ENCODE measurements around the gene GCN1.
"Not testable (repeated sequence)": the region's sequence is repeated elsewhere in the genome, so short reads cannot be mapped to it uniquely, and the experiment has no call there.

The GCN1 gene

DNA sequence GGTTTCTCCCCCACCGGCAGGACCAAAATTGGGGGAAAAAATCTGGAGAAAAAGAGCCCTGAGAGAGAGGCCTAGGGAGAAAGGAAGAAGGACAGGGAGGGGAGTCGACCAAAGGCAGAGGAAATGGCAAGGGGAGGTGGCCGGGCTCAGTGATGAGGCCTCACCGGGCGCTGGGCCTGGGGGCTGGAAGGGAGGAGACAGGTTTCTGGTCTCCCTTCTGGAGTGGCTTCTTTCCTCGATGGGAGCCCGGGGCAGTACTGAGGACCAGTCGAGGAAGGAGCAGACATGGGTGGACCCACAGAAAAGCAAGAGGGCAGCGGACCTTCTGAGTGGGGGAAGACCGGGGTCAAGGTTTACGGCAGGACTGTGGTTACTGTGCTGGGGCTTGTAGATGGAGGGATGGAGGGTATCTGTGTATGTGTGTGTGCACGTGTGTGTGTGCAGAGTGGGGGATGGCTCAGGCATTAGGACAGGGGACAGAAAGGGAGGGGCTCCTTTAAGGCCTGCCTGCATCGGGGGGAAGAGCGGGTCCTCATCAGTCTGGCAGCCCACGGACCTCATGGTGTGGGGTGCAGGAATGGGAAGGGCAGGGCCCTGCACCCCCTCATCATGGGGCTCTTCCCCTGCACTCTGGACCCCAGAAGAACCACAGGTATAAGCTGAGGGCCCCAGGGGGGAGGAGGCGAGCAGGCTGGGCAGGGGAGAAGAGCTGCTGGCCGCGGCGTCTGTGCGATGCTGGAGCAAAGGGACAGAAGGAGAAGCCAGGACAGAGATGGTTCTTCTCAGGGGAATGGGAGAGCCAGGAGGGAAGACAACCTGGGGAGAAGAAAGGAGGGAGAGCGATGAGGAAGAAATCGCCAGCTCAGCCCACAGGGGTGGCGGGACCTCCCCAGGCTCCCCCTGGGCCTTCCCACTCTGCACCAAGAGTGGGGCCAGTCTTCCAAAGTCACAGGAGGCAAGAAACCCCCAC is 21.5 kb upstream of the GCN1 start:
- FAIRE-seq (no peak), DNase-seq (ENCODE audit: insufficient read length, low spot score) (no peak)

DNA sequence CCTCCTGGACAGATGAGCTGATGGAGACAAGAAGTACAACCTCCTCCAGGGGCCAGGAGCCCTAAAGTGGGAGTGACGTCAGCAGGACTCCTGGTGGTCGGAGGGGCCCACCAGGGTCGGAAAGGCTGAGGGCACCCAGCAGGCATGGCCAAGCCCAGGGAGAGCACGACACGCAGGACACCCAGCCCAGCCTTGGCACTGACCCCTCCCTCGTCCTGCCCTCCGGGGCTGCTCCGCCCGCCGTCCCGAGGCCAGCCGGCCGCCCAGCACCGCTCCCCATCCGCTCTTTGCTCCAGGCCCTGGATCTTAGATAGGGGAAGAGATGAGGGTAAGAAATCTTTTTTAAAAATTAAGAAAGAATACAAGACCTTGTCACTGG is 20.8 kb upstream of the GCN1 start:
- DNase-seq (ENCODE audit: insufficient read length, low spot score) (no peak), FAIRE-seq (no peak)

DNA sequence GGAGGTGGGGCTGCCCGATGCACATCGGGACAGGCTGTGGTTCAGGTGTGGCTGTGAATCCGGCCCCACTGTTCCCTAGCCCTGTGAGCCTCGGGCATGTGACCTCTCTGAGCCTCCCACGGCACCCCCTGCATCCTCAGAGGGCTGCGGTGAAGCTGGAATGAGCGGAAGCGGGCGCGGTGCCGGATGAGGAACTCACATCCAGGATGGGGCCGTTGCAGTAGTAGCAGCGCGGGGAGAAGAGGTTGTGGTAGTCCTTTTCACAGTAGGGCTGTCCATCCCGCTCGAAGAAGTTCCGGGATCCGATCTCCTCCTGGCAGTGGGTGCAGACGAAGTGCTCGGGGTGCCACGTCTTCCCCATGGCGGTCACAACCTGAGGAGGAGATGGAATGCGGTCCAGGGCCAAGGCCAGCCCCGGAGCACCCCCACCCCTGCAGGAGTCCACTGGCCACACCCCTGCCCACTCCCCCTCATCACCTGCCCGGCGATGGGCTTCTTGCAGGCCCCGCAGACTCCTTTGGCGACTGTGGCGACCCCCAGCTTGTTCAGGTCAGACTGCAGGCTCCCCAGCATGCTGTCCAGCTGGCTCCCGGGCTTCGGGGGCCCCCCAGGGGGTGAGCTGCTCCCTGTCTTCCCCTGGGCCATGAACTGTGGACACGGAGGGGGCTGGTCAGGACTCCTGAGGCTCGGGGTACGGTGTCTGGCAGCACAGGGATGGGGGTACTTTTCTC is 20.3 kb upstream of the GCN1 start:
- FAIRE-seq: no peak

DNA sequence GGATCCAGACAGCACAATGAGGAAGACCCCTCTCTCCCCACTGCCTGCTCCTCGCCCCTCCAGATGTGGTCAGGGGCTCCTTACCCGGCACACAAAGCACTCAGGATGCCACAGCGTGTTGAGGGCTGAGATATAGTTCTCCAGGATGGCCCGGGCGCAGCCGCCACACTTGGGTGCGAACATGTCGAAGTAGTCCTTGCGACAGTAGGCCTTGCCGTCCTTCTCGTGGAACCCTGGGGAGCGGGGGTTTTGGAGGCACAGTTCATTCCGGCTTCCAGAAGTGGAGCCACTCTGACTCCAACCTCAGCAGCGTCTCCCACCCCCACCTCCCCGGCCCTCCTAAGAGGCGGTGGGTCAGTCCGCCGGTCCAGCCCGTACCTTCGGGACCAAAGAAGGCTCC is 19.2 kb upstream of the GCN1 start:
- DNase-seq (ENCODE audit: insufficient read length, low spot score): no peak
- FAIRE-seq: no peak

More for the DNA sequence above, 20.3 kb upstream of the GCN1 start:
- no peak for DNase-seq (ENCODE audit: insufficient read length, low spot score)

DNA sequence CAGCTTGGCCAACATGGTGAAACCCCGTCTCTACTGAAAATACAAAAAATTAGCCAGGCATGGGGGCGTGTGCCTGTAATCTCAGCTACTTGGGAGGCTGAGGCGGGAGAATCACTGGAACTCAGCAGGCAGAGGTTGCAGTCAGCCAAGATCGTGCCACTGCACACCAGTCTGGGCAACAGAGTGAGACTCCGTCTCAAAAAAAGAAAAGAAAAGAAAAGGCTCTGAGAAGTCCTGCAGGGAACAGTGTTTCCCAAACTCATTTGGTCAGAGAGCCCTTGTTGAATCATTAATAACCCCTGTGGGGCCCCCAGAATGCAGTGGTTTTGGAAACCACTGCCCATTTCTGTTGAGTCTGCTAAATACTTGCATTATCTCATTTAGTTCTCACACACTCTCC is 18.7 kb upstream of the GCN1 start:
- not testable (repeated sequence) for DNase-seq (ENCODE audit: insufficient read length, low spot score); FAIRE-seq

DNA sequence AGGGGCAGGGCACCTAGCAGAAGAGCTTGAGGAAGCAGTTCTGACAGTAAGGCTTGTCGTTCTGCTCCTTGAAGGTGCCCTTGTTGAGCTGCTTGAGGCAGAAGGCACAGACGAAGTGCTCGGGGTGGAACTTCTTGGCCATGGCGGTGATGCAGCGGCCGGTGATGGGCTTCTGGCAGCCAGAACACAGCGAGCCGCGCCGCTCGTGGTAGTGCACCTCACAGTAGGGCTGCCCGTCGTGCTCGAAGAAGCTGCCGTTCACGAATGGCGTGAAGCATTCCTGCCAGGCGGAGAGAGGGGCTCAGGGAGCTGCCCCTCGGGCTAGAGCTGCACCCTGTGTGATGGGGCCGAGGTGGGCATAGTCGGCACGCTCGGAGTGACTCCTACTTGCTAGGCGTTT is 17.8 kb upstream of the GCN1 start:
- DNase-seq (ENCODE audit: insufficient read length, low spot score): no peak
- FAIRE-seq: no peak

DNA sequence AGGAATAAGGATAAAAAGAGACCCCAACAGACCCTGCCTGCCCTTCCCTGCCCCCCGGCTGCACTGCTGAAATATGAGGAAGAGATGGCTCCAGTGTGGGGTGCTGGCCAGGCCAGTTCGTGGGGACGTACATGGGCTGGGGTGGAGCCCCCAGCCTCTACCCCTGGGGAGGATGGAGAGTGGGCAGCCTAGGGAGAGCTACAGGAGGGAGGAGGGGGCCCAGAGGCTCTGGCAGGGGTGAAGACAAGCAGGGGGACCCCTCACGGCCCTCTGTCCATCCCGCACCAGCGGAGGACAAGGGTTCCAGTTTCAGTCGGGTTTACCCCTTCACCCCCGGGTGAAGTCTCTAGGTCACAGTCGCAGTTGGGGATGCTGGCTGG is 17.4 kb upstream of the GCN1 start:
- FAIRE-seq (no peak), DNase-seq (ENCODE audit: insufficient read length, low spot score) (no peak)

DNA sequence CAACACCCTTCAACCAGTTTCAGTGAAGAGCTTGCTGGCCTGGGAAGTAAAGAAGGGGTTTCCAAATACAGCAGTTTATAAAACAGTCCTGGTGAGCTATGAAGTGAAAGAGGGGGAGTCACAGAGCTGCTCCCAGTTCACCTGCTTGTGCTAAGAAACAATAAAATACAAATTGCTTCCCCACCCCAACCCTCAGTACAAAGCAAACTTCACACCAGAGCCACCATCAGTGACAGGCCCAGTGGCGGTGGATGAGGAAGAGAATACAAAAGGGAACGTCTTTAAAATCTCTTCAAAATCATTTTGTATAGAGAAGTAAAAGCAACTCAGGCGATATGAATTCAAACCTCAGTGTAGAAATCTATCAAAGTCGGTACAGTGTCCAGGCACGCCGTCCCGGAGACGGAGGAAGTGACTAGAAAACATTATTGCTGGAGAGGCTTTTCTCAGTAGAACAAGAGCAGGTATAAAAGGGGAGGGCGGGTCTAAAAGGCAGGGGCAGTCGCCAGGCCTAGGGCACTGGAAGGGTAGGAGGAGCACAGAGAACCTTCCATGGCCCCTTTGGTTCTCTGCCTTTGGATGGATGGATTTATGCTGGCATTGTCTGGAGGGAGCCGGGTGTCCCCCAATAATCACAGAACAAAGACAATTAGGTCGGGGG is 16.9 kb upstream of the GCN1 start:
- FAIRE-seq (no peak), DNase-seq (ENCODE audit: insufficient read length, low spot score) (no peak)

DNA sequence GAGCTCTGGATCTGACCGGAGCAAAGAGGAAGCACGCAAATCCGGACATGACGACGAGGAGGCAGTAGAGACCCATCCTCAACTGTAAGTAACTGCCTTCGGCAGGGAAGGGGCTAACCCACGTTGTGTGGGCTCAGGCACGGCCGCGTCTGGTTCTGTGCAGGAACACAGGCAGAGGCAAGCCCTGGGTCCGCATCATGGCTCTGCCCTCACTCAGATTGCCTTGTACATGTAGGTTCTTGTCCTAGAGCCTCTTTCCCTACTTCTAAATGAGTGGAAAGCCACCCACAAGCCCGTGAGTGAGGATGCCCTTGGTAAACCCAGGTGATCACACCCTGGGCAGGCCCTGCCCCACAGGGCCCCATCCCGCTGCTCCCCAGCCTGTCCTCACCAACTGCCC is 15.3 kb upstream of the GCN1 start:
- DNase-seq (ENCODE audit: insufficient read length, low spot score): no peak
- no peak for FAIRE-seq

DNA sequence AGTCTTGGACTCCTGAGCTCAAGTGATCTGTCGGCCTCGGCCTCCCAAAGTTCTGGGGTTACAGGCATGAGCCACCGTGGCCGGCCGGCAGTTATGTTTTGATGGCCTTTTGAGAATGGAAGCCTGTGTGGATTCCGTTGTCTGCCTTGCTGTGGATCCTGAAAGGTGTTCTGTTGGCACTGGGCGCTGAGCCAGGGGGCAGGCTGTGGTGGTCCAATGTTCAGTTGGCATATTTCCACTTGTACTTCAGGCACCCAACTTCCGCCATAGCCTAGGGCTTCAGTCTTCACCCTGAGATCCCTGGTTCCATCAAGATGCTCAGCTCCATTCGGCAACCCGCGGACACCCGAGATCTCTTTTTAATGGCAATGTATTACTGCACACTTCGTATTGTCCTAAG is 12.7 kb upstream of the GCN1 start:
- DNase-seq (ENCODE audit: insufficient read length, low spot score) (no peak), FAIRE-seq (no peak)

DNA sequence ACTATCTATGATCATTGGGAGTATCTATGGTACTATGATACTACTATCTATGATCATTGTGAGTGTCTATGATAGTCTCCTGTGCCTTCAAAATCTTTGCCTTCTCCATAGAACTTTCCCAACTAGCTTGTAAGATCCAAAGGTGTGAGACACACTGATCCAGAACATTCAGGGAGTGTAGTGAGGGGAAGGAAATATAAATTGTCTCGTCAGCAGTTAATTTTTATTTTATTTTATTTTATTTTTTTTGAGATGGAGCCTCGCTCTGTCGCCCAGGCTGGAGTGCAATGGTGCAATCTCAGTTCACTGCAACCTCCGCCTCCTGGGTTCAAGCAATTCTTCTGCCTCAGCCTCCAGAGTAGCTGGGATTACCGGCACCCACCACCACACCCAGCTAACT is 12.3 kb upstream of the GCN1 start:
- not testable (repeated sequence) for DNase-seq (ENCODE audit: insufficient read length, low spot score); FAIRE-seq

DNA sequence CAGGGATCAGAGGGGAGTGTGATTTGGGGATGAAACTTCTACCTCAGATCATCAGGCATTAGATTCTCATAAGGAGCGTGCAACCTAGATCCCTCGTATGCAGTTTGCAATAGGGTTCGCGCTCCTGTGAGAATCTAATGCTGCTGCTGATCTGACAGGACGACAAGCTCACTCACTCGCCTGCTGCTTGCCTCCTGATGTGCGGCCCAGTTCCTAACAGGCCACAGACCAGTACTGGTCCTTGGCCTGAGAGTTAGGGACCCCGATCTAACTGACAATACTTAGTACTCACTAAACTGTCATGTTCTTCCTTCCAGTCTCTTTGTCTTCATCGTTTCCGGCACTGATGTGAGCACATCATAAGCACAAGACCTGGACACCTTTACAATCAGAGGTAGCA is 11.7 kb upstream of the GCN1 start:
- DNase-seq (ENCODE audit: insufficient read length, low spot score) (no peak), FAIRE-seq (no peak)

DNA sequence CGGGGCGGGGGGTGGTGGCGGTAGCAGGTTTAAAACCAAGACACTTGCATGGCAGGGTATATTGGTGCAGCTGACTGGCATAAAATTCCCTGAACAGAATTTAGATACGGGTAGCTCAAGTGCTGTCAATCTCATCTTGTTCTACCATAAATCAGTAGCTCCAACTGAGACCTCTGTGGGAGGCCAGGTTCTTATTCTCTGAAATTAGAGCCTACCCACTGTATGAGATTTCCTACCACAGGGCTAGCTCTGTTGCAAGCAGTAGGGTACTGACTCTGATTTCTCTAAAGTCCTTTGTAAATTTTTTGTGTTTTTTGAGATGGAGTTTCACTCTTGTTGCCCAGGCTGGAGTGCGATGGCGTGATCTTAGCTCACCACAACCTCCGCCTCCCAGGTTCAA is 9.7 kb upstream of the GCN1 start:
- DNase-seq (ENCODE audit: insufficient read length, low spot score) (no peak), FAIRE-seq (no peak)

DNA sequence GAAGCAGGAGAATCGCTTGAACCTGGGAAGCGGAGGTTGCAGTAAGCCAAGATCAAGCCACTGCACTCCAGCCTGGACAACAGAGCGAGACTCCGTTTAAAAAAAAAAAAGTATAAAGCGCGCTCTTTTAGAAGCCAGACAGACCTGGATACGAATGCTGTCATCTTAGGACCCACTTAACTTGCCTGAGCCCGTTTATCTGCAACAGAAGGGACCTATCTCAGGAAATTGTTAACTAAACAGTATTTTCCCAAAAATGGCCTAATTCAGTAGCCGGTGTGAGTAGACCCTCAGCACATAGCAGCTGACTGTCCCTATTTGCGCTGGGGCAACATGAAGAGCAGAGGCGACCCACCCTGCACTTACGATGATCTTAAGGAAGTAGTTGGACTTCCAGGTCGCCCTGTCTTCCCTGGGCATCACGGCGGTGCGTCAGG is 5.9 kb upstream of the GCN1 start:
- no peak for FAIRE-seq
- DNase-seq (ENCODE audit: insufficient read length, low spot score): no peak

DNA sequence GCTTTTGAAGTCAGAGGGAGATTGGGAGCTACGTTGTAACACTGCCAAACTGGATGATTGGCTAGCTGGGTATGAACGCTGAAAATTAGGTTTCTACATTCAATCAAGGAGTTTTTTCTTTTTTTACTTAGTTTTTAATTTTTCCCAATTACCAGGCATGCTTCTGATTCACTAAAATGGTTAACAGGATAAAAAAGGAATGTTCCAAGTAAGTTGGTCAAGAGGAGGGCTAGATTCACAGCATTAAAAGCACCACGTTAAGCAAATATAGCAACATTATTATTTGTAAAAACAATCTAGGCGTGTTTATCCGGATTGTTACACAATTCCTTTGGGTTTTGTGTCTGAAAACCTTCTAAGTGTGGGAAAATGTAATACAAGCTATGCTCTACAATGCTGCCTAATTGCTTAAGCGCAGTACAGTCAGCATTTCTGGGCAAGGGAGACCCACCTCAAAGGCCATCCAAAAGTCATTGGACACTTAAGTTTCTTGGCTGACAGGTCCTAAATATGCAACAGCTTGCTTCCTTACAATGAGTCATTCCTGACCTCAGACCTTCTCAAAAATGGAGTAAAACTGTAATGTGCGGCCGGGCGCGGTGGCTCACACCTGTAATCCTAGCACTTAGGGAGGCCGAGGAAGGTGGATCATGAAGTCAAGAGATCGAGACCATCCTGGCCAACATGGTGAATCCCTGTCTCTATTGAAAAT is 5.2 kb upstream of the GCN1 start:
- FAIRE-seq (no peak), DNase-seq (ENCODE audit: insufficient read length, low spot score) (no peak)

DNA sequence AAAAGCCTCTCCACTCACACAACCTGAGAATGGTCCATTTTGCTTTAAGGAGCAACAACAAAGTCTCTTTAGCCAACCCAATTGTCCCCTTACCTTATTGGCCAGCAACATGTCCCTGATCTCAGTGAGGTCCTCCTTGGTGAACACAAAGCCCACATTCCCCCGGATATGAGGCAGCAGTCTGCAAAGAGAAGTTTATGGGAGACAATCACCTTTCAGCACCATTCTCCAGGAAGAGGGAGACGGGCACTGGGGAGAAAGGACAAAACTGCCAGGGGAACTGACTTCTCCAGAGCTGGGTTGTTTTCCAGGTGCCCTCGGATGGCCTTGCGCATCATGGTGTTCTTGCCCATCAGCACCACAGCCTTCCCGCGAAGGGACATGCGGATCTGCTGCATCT is 4.5 kb upstream of the GCN1 start:
- DNase-seq (ENCODE audit: insufficient read length, low spot score): no peak
- FAIRE-seq: no peak

DNA sequence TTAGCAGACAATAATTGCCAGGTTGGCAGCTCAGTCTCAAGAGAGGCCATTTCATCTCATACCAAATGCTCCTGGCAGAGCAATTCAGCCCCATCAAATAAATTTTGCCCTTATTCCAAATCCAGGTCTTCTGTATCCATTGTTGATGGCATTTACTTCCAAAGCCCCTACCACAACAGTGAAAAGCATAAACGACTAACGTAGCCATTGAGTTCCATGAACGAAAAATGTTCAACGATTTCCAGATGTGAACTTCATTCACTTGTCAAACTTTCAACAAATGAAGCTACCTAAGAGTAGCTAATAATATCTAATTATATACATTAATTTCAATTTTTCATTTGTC is 3.0 kb upstream of the GCN1 start:
- DNase-seq (ENCODE audit: insufficient read length, low spot score) (no peak), FAIRE-seq (no peak)

DNA sequence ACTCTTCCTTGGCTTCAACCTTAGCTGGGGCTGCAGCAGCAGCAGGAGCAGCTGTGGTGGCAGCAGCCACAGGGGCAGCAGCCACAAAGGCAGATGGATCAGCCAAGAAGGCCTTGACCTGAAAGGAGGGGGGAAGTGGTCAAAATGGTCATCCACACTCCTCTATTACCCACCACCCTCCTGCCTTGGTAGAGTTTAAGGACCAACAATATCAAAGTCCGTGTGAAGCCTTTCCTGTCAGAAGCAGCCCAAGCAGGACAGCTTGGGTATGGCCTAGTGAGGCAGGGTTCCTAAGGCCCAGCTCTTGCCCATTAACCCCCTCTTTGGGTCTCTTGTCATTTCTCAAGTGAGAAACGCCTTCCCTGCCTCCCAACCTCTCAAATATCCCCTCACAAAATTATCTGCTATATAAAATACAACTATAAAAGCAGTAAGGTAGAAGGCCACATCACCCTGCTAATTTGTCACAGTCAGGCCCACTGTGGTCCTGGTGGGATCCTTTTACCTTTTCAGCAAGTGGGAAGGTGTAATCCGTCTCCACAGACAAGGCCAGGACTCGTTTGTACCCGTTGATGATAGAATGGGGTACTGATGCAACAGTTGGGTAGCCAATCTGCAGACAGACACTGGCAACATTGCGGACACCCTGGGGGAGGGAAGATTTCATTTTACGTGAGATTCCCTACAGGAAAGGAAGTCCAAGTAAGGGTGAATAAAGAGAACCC is 2.5 kb upstream of the GCN1 start:
- FAIRE-seq; DNase-seq (ENCODE audit: insufficient read length, low spot score): not testable (repeated sequence)

DNA sequence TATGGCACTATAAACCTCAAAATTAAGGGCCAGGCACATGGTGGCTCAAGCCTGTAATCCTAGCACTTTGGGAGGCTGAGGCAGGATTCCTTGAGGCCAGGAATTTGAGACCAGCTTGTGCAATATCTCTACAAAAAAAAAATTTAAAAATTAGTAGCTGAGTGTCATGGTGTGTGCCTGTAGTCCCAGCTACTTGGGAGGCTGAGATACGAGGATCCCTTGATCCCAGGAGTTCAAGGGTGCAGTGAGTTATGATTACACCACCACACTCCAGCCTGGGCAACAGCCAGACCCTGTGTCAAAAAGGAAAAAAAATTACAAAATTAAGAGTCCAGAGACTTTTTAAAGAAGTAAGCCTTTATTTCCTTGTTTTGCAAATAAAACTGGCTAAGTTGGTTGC is 1.8 kb upstream of the GCN1 start:
- DNase-seq (ENCODE audit: insufficient read length, low spot score) (no peak), FAIRE-seq (no peak)

DNA sequence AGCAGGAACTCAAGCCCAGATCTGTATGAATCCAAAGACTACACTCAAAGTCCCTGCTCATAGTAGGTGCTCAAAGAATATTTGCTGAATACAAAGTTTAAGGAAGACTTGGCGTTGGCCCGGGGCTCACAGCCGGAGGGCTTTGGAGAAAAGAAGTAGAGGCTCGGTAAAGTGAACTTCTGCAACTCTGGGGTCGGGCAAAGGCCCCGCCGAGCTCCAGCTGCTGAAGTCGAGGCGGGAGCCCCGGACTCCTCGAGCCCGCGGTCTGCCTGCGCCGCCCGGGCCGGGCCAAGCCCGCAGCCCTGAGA is 335 bp downstream of the GCN1 start:
- FAIRE-seq: no peak
- DNase-seq (ENCODE audit: insufficient read length, low spot score): no peak
